H1 (cell line): ENCODE measurements around the gene OR5B21. TPM values are rescaled to one million over a fixed set of nuclear protein-coding genes. Genes with fewer than 3 reads are reported as not detected.

Experiments used
- BACH1 ChIP-seq: IDR thresholded peaks from 2 replicates; pipeline ENCODE4 v1.6.1; 2012; ENCODE audit warnings: low read length, improper control_type of control experiment
- CBX5 ChIP-seq: fragments of 300-800, 300-1000 bp; sonication (generic); IDR thresholded peaks from 2 replicates; pipeline ENCODE4 v1.7.1; 2016; ENCODE audit warnings: antibody characterized with exemption, low read length, low read depth
- CTBP2 ChIP-seq: IDR thresholded peaks from 2 replicates; pipeline ENCODE4 v1.7.0; 2011; ENCODE audit warnings: borderline replicate concordance, mild to moderate bottlenecking, moderate library complexity, mixed read lengths, low read length; ENCODE audit not compliant: insufficient read depth, insufficient read length
- EP300 ChIP-seq, 2 experiments: IDR thresholded peaks; 1 replicate in 1 of 2; 2 replicates in 1 of 2; pipeline ENCODE4 v1.6.1; 2011 to 2012; ENCODE audit warnings: low read depth in 2 of 2, low read length in 2 of 2, mild to moderate bottlenecking in 2 of 2, borderline replicate concordance in 1 of 2, inconsistent platforms in 1 of 2, moderate library complexity in 1 of 2
- JUN ChIP-seq: IDR thresholded peaks from 2 replicates; pipeline ENCODE4 v1.6.1; 2011; ENCODE audit warnings: low read depth, mild to moderate bottlenecking, improper control_type of control experiment, low read length
- SAP30 ChIP-seq: fragments of 300-600 bp; sonication (generic); IDR thresholded peaks from 2 replicates; pipeline ENCODE4 v1.7.1; 2012; ENCODE audit warnings: low read length, moderate library complexity, mild to moderate bottlenecking, inconsistent platforms; ENCODE audit not compliant: insufficient read depth, insufficient replicate concordance
- polyA plus RNA-seq, 7 experiments: library from polyadenylated mRNA; depleted of rRNA in 3 of 7; stranded (reverse) in 5 of 7; unstranded in 2 of 7; fragments of >200 nt in 5 of 7; fragments of 200-250 nt in 2 of 7; gene quantifications; 1 replicate in 5 of 7; 2 replicates in 1 of 7; 4 replicates in 1 of 7; pipeline versions ENCODE4 v1.2.1 to v1.2.3, GENCODE V29; 2011 to 2013; ENCODE audit warnings: missing spikeins in 2 of 7, mixed read lengths in 2 of 7
- total RNA-seq: library from RNA; stranded (reverse); fragmentation: NEBNext Ultra II Directional; extraction: Animal tissue kit (Norgen Biotek cat#: 25700); gene quantifications from 2 replicates; pipeline ENCODE4 v1.2.1, GENCODE V29; 2021
- TF ChIP-seq, protein P1 (sequence below): fragments of 300-600 bp; sonication (generic); IDR thresholded peaks from 2 replicates; pipeline ENCODE4 v1.7.1; 2012; ENCODE audit warnings: low read length, moderate library complexity, mild to moderate bottlenecking, inconsistent platforms; ENCODE audit not compliant: insufficient replicate concordance

The OR5B21 gene
- total and polyA plus RNA-seq, 2 of the 8 experiments (the other 6 are each of a cell fraction or from before 2014, with no cell fraction given): not detected

DNA sequence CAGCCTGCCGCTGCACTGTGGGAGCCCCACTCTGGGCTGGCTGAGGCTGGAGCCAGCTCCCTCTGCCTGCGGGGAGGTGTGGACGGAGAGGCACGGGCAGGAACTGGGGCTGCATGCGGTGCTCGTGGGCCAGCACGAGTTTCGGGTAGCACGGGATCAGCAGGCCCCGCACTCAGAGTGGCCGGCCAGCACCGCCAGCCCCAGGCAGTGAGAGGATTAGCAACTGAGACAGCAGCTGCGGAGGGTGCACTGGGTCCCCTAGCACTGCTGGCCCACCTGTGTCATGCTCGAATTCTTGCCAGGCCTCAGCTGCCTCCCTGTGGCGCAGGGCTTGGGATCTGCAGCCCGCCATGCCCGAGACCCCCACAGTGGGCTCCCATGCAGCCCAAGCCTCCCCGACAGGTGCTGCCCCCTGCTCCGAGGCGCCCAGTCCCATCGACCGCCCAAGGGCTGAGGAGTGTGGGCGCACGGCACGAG lies 24.0 kb upstream of the OR5B21 start (continued):
- TF ChIP-seq CBX5 (no peak), EP300 (IDR thresholded peaks at IDR 0.05; ENCODE audit: borderline replicate concordance in 1 of 2, low read depth in 2 of 2, low read length in 2 of 2) (no peak), SAP30 (no peak), CTBP2 (no peak), JUN (no peak), BACH1 (no peak)
- TF ChIP-seq, protein P1, sequence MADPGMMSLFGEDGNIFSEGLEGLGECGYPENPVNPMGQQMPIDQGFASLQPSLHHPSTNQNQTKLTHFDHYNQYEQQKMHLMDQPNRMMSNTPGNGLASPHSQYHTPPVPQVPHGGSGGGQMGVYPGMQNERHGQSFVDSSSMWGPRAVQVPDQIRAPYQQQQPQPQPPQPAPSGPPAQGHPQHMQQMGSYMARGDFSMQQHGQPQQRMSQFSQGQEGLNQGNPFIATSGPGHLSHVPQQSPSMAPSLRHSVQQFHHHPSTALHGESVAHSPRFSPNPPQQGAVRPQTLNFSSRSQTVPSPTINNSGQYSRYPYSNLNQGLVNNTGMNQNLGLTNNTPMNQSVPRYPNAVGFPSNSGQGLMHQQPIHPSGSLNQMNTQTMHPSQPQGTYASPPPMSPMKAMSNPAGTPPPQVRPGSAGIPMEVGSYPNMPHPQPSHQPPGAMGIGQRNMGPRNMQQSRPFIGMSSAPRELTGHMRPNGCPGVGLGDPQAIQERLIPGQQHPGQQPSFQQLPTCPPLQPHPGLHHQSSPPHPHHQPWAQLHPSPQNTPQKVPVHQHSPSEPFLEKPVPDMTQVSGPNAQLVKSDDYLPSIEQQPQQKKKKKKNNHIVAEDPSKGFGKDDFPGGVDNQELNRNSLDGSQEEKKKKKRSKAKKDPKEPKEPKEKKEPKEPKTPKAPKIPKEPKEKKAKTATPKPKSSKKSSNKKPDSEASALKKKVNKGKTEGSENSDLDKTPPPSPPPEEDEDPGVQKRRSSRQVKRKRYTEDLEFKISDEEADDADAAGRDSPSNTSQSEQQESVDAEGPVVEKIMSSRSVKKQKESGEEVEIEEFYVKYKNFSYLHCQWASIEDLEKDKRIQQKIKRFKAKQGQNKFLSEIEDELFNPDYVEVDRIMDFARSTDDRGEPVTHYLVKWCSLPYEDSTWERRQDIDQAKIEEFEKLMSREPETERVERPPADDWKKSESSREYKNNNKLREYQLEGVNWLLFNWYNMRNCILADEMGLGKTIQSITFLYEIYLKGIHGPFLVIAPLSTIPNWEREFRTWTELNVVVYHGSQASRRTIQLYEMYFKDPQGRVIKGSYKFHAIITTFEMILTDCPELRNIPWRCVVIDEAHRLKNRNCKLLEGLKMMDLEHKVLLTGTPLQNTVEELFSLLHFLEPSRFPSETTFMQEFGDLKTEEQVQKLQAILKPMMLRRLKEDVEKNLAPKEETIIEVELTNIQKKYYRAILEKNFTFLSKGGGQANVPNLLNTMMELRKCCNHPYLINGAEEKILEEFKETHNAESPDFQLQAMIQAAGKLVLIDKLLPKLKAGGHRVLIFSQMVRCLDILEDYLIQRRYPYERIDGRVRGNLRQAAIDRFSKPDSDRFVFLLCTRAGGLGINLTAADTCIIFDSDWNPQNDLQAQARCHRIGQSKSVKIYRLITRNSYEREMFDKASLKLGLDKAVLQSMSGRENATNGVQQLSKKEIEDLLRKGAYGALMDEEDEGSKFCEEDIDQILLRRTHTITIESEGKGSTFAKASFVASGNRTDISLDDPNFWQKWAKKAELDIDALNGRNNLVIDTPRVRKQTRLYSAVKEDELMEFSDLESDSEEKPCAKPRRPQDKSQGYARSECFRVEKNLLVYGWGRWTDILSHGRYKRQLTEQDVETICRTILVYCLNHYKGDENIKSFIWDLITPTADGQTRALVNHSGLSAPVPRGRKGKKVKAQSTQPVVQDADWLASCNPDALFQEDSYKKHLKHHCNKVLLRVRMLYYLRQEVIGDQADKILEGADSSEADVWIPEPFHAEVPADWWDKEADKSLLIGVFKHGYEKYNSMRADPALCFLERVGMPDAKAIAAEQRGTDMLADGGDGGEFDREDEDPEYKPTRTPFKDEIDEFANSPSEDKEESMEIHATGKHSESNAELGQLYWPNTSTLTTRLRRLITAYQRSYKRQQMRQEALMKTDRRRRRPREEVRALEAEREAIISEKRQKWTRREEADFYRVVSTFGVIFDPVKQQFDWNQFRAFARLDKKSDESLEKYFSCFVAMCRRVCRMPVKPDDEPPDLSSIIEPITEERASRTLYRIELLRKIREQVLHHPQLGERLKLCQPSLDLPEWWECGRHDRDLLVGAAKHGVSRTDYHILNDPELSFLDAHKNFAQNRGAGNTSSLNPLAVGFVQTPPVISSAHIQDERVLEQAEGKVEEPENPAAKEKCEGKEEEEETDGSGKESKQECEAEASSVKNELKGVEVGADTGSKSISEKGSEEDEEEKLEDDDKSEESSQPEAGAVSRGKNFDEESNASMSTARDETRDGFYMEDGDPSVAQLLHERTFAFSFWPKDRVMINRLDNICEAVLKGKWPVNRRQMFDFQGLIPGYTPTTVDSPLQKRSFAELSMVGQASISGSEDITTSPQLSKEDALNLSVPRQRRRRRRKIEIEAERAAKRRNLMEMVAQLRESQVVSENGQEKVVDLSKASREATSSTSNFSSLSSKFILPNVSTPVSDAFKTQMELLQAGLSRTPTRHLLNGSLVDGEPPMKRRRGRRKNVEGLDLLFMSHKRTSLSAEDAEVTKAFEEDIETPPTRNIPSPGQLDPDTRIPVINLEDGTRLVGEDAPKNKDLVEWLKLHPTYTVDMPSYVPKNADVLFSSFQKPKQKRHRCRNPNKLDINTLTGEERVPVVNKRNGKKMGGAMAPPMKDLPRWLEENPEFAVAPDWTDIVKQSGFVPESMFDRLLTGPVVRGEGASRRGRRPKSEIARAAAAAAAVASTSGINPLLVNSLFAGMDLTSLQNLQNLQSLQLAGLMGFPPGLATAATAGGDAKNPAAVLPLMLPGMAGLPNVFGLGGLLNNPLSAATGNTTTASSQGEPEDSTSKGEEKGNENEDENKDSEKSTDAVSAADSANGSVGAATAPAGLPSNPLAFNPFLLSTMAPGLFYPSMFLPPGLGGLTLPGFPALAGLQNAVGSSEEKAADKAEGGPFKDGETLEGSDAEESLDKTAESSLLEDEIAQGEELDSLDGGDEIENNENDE: no peak
- TF ChIP-seq, all 59 proteins: peak for 0
